Neutrophil (primary cell): ENCODE data around the gene EXOSC2.

Experiments used
- H3K27ac ChIP-seq: fragments of 200-600 bp; sonication (generic); 2 replicates; pipeline ENCODE4 v1.5.1; 2016; ENCODE audit warnings: mild to moderate bottlenecking, moderate library complexity
- H3K27me3 ChIP-seq: fragments of 200-600 bp; sonication (generic); 2 replicates; pipeline ENCODE4 v1.6.0; 2016; ENCODE audit warnings: mild to moderate bottlenecking
- H3K36me3 ChIP-seq: fragments of 200-600 bp; sonication (generic); 2 replicates; pipeline ENCODE4 v1.5.1; 2017
- H3K4me1 ChIP-seq, 2 experiments: fragments of 200-600 bp in 1 of 2; sonication (generic) in 1 of 2; 1 replicate in 1 of 2; 2 replicates in 1 of 2; pipeline versions ENCODE4 v1.5.1 to v1.6.1; 2013 to 2016; ENCODE audit warnings: low read depth in 1 of 2, low read length in 1 of 2, mild to moderate bottlenecking in 1 of 2, moderate library complexity in 1 of 2; ENCODE audit not compliant: control insufficient read depth in 1 of 2, insufficient read depth in 1 of 2
- H3K4me3 ChIP-seq, 2 experiments: fragments of 200-600 bp in 1 of 2; sonication (generic) in 1 of 2; 1 replicate in 1 of 2; 2 replicates in 1 of 2; pipeline ENCODE4 v1.5.1; 2013 to 2016; ENCODE audit warnings: low read depth in 1 of 2, low read length in 1 of 2, mild to moderate bottlenecking in 1 of 2, moderate library complexity in 1 of 2
- H3K9me3 ChIP-seq: fragments of 200-600 bp; sonication (generic); 2 replicates; pipeline ENCODE4 v1.5.1; 2016
- CTCF ChIP-seq: fragments of 200-600 bp; sonication (generic); IDR thresholded peaks from 2 replicates; pipeline ENCODE4 v1.5.1; 2016; ENCODE audit warnings: antibody characterized with exemption

Gene EXOSC2

GRCh38 chr9:130659699-130660248, 33.8 kb upstream of the EXOSC2 start:
- no peak for TF ChIP-seq CTCF
- peaks cover 0 to 15% of the 10 kb centered on the region in 2 experiments for H3K4me1 ChIP-seq
- peaks cover 100% of the 10 kb centered on the region for H3K27me3 ChIP-seq
- no peaks in the 10 kb centered on the region for H3K9me3 ChIP-seq
- no peak overlapping the region for H3K27ac ChIP-seq
- H3K4me3 ChIP-seq: no peak overlapping the region
- no peaks in the 10 kb centered on the region for H3K36me3 ChIP-seq

GRCh38 chr9:130660326-130660682, 33.3 kb upstream of the EXOSC2 start:
- H3K4me3 ChIP-seq: no peak overlapping the region
- no peak for TF ChIP-seq CTCF
- no peak overlapping the region for H3K27ac ChIP-seq
- H3K27me3 ChIP-seq: peaks cover 100% of the 10 kb centered on the region
- no peaks in the 10 kb centered on the region for H3K36me3 ChIP-seq
- H3K9me3 ChIP-seq: no peaks in the 10 kb centered on the region
- H3K4me1 ChIP-seq: peaks cover 0 to 16% of the 10 kb centered on the region in 2 experiments

GRCh38 chr9:130660683-130661450, 32.7 kb upstream of the EXOSC2 start:
- peaks cover 0 to 16% of the 10 kb centered on the region in 2 experiments for H3K4me1 ChIP-seq
- H3K36me3 ChIP-seq: no peaks in the 10 kb centered on the region
- no peak for TF ChIP-seq CTCF
- peaks cover 100% of the 10 kb centered on the region for H3K27me3 ChIP-seq
- H3K9me3 ChIP-seq: no peaks in the 10 kb centered on the region
- no peak overlapping the region for H3K4me3 ChIP-seq
- no peak overlapping the region for H3K27ac ChIP-seq

- no peak for TF ChIP-seq CTCF
- peaks cover 100% of the 10 kb centered on the region for H3K27me3 ChIP-seq
- no peaks in the 10 kb centered on the region for H3K9me3 ChIP-seq
- no peaks in the 10 kb centered on the region for H3K36me3 ChIP-seq
- H3K4me3 ChIP-seq: no peak overlapping the region
- peaks cover 0 to 16% of the 10 kb centered on the region in 2 experiments for H3K4me1 ChIP-seq
- no peak overlapping the region for H3K27ac ChIP-seq
These were observed 32.0 kb upstream of the EXOSC2 start for GRCh38 chr9:130661451-130662098.

GRCh38 chr9:130662099-130662969, 31.2 kb upstream of the EXOSC2 start:
- Histone ChIP-seq H3K27ac (no peak overlapping the region), H3K27me3 (peaks cover 100% of the 10 kb centered on the region), H3K4me1 (peaks cover 0 to 16% of the 10 kb centered on the region in 2 experiments), H3K36me3 (no peaks in the 10 kb centered on the region), H3K9me3 (no peaks in the 10 kb centered on the region), H3K4me3 (no peak overlapping the region)
- TF ChIP-seq CTCF: no peak
